SU-DHL-6 (cell line): ENCODE measurements around the gene ABCE1.

Source experiments
- H2AFZ ChIP-seq: fragments of 200-600 bp; sonication (generic); 2 replicates; pipeline ENCODE4 v1.6.1; 2014; ENCODE audit warnings: low read depth, mild to moderate bottlenecking, moderate library complexity, mixed read lengths, antibody characterized with exemption, low read length; ENCODE audit not compliant: severe bottlenecking
- H3F3A ChIP-seq: fragments of 200-600 bp; shearing (Covaris generic); 2 replicates; pipeline ENCODE4 v1.6.0; 2016; ENCODE audit warnings: antibody characterized with exemption, mild to moderate bottlenecking; ENCODE audit not compliant: insufficient read depth
- H3K27ac ChIP-seq: fragments of 200-600 bp; sonication (generic); 2 replicates; pipeline ENCODE4 v1.5.1; 2016; ENCODE audit warnings: low read depth, mild to moderate bottlenecking, low read length, moderate library complexity, mixed read lengths
- H3K27me3 ChIP-seq: fragments of 200-600 bp; sonication (generic), shearing (Covaris generic); 2 replicates; pipeline ENCODE4 v1.6.0; 2014; ENCODE audit warnings: mild to moderate bottlenecking, low read length
- H3K36me3 ChIP-seq: fragments of 200-600 bp; sonication (generic); 2 replicates; pipeline ENCODE4 v1.6.1; 2014; ENCODE audit warnings: mild to moderate bottlenecking, low read length, mixed read lengths
- H3K4me2 ChIP-seq: fragments of 300-600, 200-600 bp; shearing (Covaris generic), sonication (generic); 2 replicates; pipeline ENCODE4 v1.6.0; 2014; ENCODE audit warnings: low read length, low read depth, mild to moderate bottlenecking; ENCODE audit not compliant: poor library complexity, severe bottlenecking
- H3K4me3 ChIP-seq: fragments of 200-600 bp; sonication (generic); 2 replicates; pipeline ENCODE4 v1.5.1; 2014; ENCODE audit warnings: antibody characterized with exemption, low read length, mild to moderate bottlenecking, mixed read lengths; ENCODE audit not compliant: insufficient read depth, poor library complexity, severe bottlenecking
- H3K79me2 ChIP-seq: fragments of 200-600 bp; sonication (generic); 2 replicates; pipeline ENCODE4 v1.6.1; 2014; ENCODE audit warnings: mild to moderate bottlenecking, low read length, moderate library complexity; ENCODE audit not compliant: insufficient read depth
- H3K9ac ChIP-seq: fragments of 200-600 bp; sonication (generic); 2 replicates; pipeline ENCODE4 v1.7.0; 2014; ENCODE audit warnings: mild to moderate bottlenecking, low read length
- H3K9me2 ChIP-seq: fragments of 200-600 bp; sonication (generic); replicated peaks from 2 replicates; pipeline ENCODE4 v1.6.1; 2014; ENCODE audit warnings: low read length; ENCODE audit not compliant: insufficient read depth
- H3K9me3 ChIP-seq: fragments of 200-600 bp; sonication (generic); 2 replicates; pipeline ENCODE4 v1.6.1; 2014; ENCODE audit warnings: low read length, mixed read lengths; ENCODE audit not compliant: insufficient read depth
- H4K20me1 ChIP-seq: fragments of 200-600 bp; sonication (generic); 2 replicates; pipeline ENCODE4 v1.6.1; 2014; ENCODE audit warnings: low read depth, mild to moderate bottlenecking, antibody characterized with exemption, low read length, moderate library complexity, mixed read lengths
- CTCF ChIP-seq: fragments of 200-600 bp; sonication (generic); IDR thresholded peaks from one replicate; pipeline ENCODE4 v1.5.1; 2017; ENCODE audit warnings: antibody characterized with exemption, mild to moderate bottlenecking, low read length, moderate library complexity; ENCODE audit not compliant: insufficient read depth, poor library complexity, severe bottlenecking
- EZH2phosphoT487 ChIP-seq: fragments of 200-600 bp; sonication (generic), shearing (Covaris generic); conservative IDR thresholded peaks from 2 replicates; pipeline ENCODE4 v1.6.1; 2018; ENCODE audit warnings: mild to moderate bottlenecking, antibody characterized with exemption, low read length, moderate library complexity, mixed read lengths

The ABCE1 gene

GRCh38 chr4:145167887-145168286 is 69.8 kb downstream of the ABCE1 start:
- Histone ChIP-seq H3K36me3 (peaks cover 43% of the 10 kb centered on the region; the same call in 1 of the 2 replicates), H3K9me3 (no peaks in the 10 kb centered on the region), H3K79me2 (peaks cover 54% of the 10 kb centered on the region)

GRCh38 chr4:145168581-145169187 is 70.6 kb downstream of the ABCE1 start:
- peaks cover 39% of the 10 kb centered on the region; the same call in 1 of the 2 replicates for H3K36me3 ChIP-seq
- H3F3A ChIP-seq: no peaks in the 10 kb centered on the region; the same call in 1 of the 2 replicates
- no peaks in the 10 kb centered on the region for H3K27me3 ChIP-seq
- TF ChIP-seq EZH2phosphoT487 (no peak), CTCF (no peak)
- no peak overlapping the region for H3K9ac ChIP-seq
- H3K79me2 ChIP-seq: peaks cover 62% of the 10 kb centered on the region
- no peaks in the 10 kb centered on the region for H3K9me2 ChIP-seq
- no peak overlapping the region for H3K27ac ChIP-seq
- H3K4me3 ChIP-seq: no peak overlapping the region
- no peaks in the 10 kb centered on the region for H4K20me1 ChIP-seq
- no peak overlapping the region for H2AFZ ChIP-seq
- H3K4me2 ChIP-seq: no peak overlapping the region
- no peaks in the 10 kb centered on the region for H3K9me3 ChIP-seq

More at GRCh38 chr4:145167887-145168286, 69.8 kb downstream of the ABCE1 start:
- H3K27ac ChIP-seq: no peak overlapping the region
- TF ChIP-seq CTCF (no peak), EZH2phosphoT487 (no peak)
- H4K20me1 ChIP-seq: no peaks in the 10 kb centered on the region
- H3K9me2 ChIP-seq: no peaks in the 10 kb centered on the region
- H3F3A ChIP-seq: no peaks in the 10 kb centered on the region; the same call in 1 of the 2 replicates
- no peak overlapping the region for H3K4me2 ChIP-seq
- no peaks in the 10 kb centered on the region for H3K27me3 ChIP-seq
- no peak overlapping the region for H3K4me3 ChIP-seq
- H2AFZ ChIP-seq: no peak overlapping the region
- no peak overlapping the region for H3K9ac ChIP-seq

- Histone ChIP-seq H3K27ac (no peak overlapping the region), H3K27me3 (no peaks in the 10 kb centered on the region), H3K9ac (no peak overlapping the region), H3K9me3 (no peaks in the 10 kb centered on the region), H3K4me3 (no peak overlapping the region), H3K36me3 (peaks cover 35% of the 10 kb centered on the region; the same call in 1 of the 2 replicates), H3K9me2 (no peaks in the 10 kb centered on the region), H3K79me2 (peaks cover 77% of the 10 kb centered on the region), H4K20me1 (no peaks in the 10 kb centered on the region), H2AFZ (no peak overlapping the region), H3K4me2 (no peak overlapping the region), H3F3A (no peaks in the 10 kb centered on the region; the same call in 1 of the 2 replicates)
- no peak for TF ChIP-seq EZH2phosphoT487
Observed at GRCh38 chr4:145170223-145170622, 72.1 kb downstream of the ABCE1 start.

- no peaks in the 10 kb centered on the region for H3K27me3 ChIP-seq
- no peaks in the 10 kb centered on the region; the same call in 1 of the 2 replicates for H3F3A ChIP-seq
- H2AFZ ChIP-seq: no peak overlapping the region
- no peak overlapping the region for H3K4me2 ChIP-seq
- peaks cover 34% of the 10 kb centered on the region; the same call in 1 of the 2 replicates for H3K36me3 ChIP-seq
- H3K9me2 ChIP-seq: no peaks in the 10 kb centered on the region
- H3K9ac ChIP-seq: no peak overlapping the region
- H4K20me1 ChIP-seq: no peaks in the 10 kb centered on the region
- H3K4me3 ChIP-seq: no peak overlapping the region
- peaks cover 94% of the 10 kb centered on the region for H3K79me2 ChIP-seq
- no peaks in the 10 kb centered on the region for H3K9me3 ChIP-seq
- TF ChIP-seq CTCF: no peak
- TF ChIP-seq EZH2phosphoT487: no peak
- no peak overlapping the region for H3K27ac ChIP-seq
Observed at GRCh38 chr4:145171911-145172310, 73.8 kb downstream of the ABCE1 start.
